ENCODE results near the gene NDST4. TPM values are rescaled to one million over a fixed set of nuclear protein-coding genes. Genes with fewer than 3 reads are reported as not detected.

NDST4 gene
- total and polyA plus RNA-seq, 2 of the 13 experiments (the other 11 are each of a cell fraction or from before 2014, with no cell fraction given): not detected

DNA sequence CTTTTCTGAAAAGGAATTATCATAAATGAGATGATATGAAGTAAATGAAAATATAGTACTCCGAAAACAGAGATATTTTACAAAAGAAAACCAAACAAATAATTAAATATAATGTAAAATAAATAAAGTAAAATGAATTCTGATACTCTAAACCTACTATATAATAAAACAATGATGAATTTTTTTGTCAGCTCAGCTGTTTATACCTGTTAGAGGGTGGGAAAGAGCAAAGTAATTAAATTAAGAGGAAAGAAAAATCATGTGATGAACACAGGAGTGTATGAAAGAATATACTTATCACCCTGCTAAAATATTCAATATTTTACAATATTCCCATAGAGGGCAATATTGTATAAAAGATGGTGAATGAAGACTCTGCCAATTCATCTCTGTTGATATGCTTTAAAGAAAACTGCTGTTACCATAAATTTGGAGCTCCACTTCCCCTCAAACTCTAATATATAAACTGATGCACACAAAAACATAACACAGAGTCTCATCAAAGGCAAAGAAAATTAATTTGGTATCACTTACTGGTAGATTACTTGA is 6.5 kb upstream of the NDST4 start:
- POLR2A ChIA-PET: no interaction called here
- no peaks in the 10 kb centered on the region for H3K4me1 ChIP-seq (ENCODE audit: insufficient read depth, low read length)
- H3K36me3 ChIP-seq (replicated peaks in 1 of 2; ENCODE audit: control insufficient read depth in 1 of 2, insufficient read depth in 2 of 2, low read length in 2 of 2): no peaks in the 10 kb centered on the region
- H3K9me3 ChIP-seq (ENCODE audit: low read length): no peaks in the 10 kb centered on the region
- BruUV-seq (replicated peaks): no TSS peak
- no peak overlapping the region for H2AFZ ChIP-seq (ENCODE audit: low read length)
- H3K79me2 ChIP-seq (ENCODE audit: insufficient read depth, low read length): no peaks in the 10 kb centered on the region
- H3K9ac ChIP-seq (ENCODE audit: insufficient read depth, low read depth, low read length): no peak overlapping the region
- FAIRE-seq (no peak), ATAC-seq (no peak), DNase-seq (ENCODE audit: low spot score) (no peak)
- no peak overlapping the region for H3K27ac ChIP-seq (ENCODE audit: extremely low read length, insufficient read depth, low read length)
- H3K27me3 ChIP-seq (ENCODE audit: control insufficient read depth in 1 of 2, insufficient read depth in 2 of 2, low read length in 2 of 2): no peaks in the 10 kb centered on the region
- 0% methylated on average over 1 of the region's 1 CpG for WGBS (ENCODE audit: low lambda C conversion rate)
- H4K20me1 ChIP-seq (ENCODE audit: insufficient read depth, low read length): no peaks in the 10 kb centered on the region
- in situ Hi-C loops (cut with HindIII; ENCODE audit: extremely low pct_ligation_motif_present, low pct_unique_long_range_greater_than_20kb) (no loop called here), intact Hi-C loops (cut with micrococcal nuclease; ENCODE audit: unreplicated experiment) (no loop called here)
- H3K4me3 ChIP-seq (replicated peaks in 1 of 3; ENCODE audit: insufficient read depth in 1 of 3, low read depth in 2 of 3, low read length in 3 of 3): no peak overlapping the region
- TF ChIP-seq MAFF (IDR thresholded peaks at IDR 0.05; ENCODE audit: low read depth, low read length) (peak; percentile 54), MAFK (conservative IDR thresholded peaks at IDR 0.05 in 1 of 2, IDR thresholded peaks at IDR 0.05 in 1 of 2; ENCODE audit: low read length in 2 of 2) (peak; percentile 55 to 78)
- TF ChIP-seq, protein P1, sequence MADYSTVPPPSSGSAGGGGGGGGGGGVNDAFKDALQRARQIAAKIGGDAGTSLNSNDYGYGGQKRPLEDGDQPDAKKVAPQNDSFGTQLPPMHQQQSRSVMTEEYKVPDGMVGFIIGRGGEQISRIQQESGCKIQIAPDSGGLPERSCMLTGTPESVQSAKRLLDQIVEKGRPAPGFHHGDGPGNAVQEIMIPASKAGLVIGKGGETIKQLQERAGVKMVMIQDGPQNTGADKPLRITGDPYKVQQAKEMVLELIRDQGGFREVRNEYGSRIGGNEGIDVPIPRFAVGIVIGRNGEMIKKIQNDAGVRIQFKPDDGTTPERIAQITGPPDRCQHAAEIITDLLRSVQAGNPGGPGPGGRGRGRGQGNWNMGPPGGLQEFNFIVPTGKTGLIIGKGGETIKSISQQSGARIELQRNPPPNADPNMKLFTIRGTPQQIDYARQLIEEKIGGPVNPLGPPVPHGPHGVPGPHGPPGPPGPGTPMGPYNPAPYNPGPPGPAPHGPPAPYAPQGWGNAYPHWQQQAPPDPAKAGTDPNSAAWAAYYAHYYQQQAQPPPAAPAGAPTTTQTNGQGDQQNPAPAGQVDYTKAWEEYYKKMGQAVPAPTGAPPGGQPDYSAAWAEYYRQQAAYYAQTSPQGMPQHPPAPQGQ (CRISPR knock-in tag; IDR thresholded peaks at IDR 0.05; ENCODE audit: borderline replicate concordance): no peak
- CTCF ChIA-PET (ENCODE audit: low intra/inter-chr PET ratio, low total read pairs): interaction anchor here (0.6 kb wide), 1 partner anchor 732 kb away, joined by 3 read pairs; no protein-coding TSS in a partner anchor
- no peak overlapping the region for H3K4me2 ChIP-seq (ENCODE audit: low read depth, low read length)

DNA sequence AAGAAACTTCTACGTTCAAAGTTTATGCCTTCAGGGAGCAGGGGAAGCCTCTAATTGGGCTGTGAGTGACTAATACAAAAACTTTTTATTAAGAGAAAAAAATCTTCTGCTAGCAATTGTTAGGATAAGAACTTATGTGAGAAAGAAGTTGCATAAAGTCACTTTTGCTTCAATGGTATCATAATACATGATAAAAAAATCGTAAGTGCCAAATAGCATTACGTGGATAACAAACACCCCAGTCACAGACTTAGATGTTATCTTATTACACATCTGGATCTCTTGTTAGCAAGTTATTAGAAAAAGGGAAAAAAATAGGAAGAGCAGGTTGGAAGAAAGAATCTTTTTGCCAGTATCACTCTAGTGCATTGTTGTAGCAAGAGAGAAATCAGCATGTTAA is 4.2 kb upstream of the NDST4 start:
- Histone ChIP-seq H3K4me1 (ENCODE audit: insufficient read depth, low read length) (no peaks in the 10 kb centered on the region), H3K4me3 (replicated peaks in 1 of 3; ENCODE audit: insufficient read depth in 1 of 3, low read depth in 2 of 3, low read length in 3 of 3) (no peak overlapping the region), H3K27ac (ENCODE audit: extremely low read length, insufficient read depth, low read length) (no peak overlapping the region), H3K27me3 (ENCODE audit: control insufficient read depth in 1 of 2, insufficient read depth in 2 of 2, low read length in 2 of 2) (no peaks in the 10 kb centered on the region), H3K36me3 (replicated peaks in 1 of 2; ENCODE audit: control insufficient read depth in 1 of 2, insufficient read depth in 2 of 2, low read length in 2 of 2) (no peaks in the 10 kb centered on the region), H3K79me2 (ENCODE audit: insufficient read depth, low read length) (no peaks in the 10 kb centered on the region), H3K9ac (ENCODE audit: insufficient read depth, low read depth, low read length) (no peak overlapping the region), H3K9me3 (ENCODE audit: low read length) (no peaks in the 10 kb centered on the region), H3K4me2 (ENCODE audit: low read depth, low read length) (no peak overlapping the region), H2AFZ (ENCODE audit: low read length) (no peak overlapping the region), H4K20me1 (ENCODE audit: insufficient read depth, low read length) (no peaks in the 10 kb centered on the region)
- intact Hi-C loops (cut with micrococcal nuclease; ENCODE audit: unreplicated experiment): no loop called here
- DNase-seq (ENCODE audit: low spot score) (no peak), FAIRE-seq (no peak), ATAC-seq (no peak)
- in situ Hi-C loops (cut with HindIII; ENCODE audit: extremely low pct_ligation_motif_present, low pct_unique_long_range_greater_than_20kb): no loop called here
- CTCF ChIA-PET (ENCODE audit: low intra/inter-chr PET ratio, low total read pairs): no interaction called here
- BruUV-seq (replicated peaks): no TSS peak
- WGBS (ENCODE audit: low lambda C conversion rate): 23% methylated on average over 3 of the region's 3 CpGs
- POLR2A ChIA-PET: no interaction called here
- no peak for TF ChIP-seq ZFP82 (CRISPR knock-in tag; IDR thresholded peaks at IDR 0.05; ENCODE audit: borderline replicate concordance)
- TF ChIP-seq, protein P2, sequence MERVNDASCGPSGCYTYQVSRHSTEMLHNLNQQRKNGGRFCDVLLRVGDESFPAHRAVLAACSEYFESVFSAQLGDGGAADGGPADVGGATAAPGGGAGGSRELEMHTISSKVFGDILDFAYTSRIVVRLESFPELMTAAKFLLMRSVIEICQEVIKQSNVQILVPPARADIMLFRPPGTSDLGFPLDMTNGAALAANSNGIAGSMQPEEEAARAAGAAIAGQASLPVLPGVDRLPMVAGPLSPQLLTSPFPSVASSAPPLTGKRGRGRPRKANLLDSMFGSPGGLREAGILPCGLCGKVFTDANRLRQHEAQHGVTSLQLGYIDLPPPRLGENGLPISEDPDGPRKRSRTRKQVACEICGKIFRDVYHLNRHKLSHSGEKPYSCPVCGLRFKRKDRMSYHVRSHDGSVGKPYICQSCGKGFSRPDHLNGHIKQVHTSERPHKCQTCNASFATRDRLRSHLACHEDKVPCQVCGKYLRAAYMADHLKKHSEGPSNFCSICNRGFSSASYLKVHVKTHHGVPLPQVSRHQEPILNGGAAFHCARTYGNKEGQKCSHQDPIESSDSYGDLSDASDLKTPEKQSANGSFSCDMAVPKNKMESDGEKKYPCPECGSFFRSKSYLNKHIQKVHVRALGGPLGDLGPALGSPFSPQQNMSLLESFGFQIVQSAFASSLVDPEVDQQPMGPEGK (CRISPR knock-in tag; IDR thresholded peaks at IDR 0.05): no peak
- TF ChIP-seq ATF7-NPFF (CRISPR knock-in tag; IDR thresholded peaks at IDR 0.05; ENCODE audit: low read depth): no peak
- TF ChIP-seq EHMT2 (IDR thresholded peaks at IDR 0.05; ENCODE audit: borderline replicate concordance, low read depth, low read length): no peak
- TF ChIP-seq, protein P3, sequence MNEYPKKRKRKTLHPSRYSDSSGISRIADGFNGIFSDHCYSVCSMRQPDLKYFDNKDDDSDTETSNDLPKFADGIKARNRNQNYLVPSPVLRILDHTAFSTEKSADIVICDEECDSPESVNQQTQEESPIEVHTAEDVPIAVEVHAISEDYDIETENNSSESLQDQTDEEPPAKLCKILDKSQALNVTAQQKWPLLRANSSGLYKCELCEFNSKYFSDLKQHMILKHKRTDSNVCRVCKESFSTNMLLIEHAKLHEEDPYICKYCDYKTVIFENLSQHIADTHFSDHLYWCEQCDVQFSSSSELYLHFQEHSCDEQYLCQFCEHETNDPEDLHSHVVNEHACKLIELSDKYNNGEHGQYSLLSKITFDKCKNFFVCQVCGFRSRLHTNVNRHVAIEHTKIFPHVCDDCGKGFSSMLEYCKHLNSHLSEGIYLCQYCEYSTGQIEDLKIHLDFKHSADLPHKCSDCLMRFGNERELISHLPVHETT (CRISPR knock-in tag; conservative IDR thresholded peaks at IDR 0.05): no peak
- TF ChIP-seq ZNF136 (CRISPR knock-in tag; IDR thresholded peaks at IDR 0.05; ENCODE audit: low read depth): no peak
- no peak for TF ChIP-seq POLR2G (IDR thresholded peaks at IDR 0.05; ENCODE audit: low read depth, low read length)
- no peak for TF ChIP-seq MYNN (CRISPR knock-in tag; IDR thresholded peaks at IDR 0.05; ENCODE audit: low read depth)
- TF ChIP-seq, protein P4, sequence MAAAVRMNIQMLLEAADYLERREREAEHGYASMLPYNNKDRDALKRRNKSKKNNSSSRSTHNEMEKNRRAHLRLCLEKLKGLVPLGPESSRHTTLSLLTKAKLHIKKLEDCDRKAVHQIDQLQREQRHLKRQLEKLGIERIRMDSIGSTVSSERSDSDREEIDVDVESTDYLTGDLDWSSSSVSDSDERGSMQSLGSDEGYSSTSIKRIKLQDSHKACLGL (CRISPR knock-in tag; IDR thresholded peaks at IDR 0.05): no peak
- TF ChIP-seq SRF (IDR thresholded peaks at IDR 0.05; ENCODE audit: low read depth, low read length): no peak
